GM23338 (cell line): ENCODE data around the gene SLC9A9.

Experiments used
- EZH2 ChIP-seq: fragments of 200-600 bp; sonication (generic); IDR thresholded peaks from one replicate; pipeline ENCODE4 v1.8.0; 2017; ENCODE audit warnings: antibody characterized with exemption, mild to moderate bottlenecking, low read depth; ENCODE audit not compliant: unreplicated experiment
- EZH2phosphoT487 ChIP-seq: fragments of 200-600 bp; sonication (generic); IDR thresholded peaks from one replicate; pipeline ENCODE4 v1.8.1; 2018; ENCODE audit warnings: antibody characterized with exemption; ENCODE audit not compliant: unreplicated experiment
- POLR2AphosphoS5 ChIP-seq: IDR thresholded peaks from 2 replicates; pipeline ENCODE4 v1.6.1; 2016; ENCODE audit warnings: antibody characterized with exemption, low read depth
- STAT1 ChIP-seq: IDR thresholded peaks from one replicate; pipeline ENCODE4 v1.6.1; 2016; ENCODE audit warnings: antibody characterized with exemption; ENCODE audit not compliant: unreplicated experiment
- ZNF114 ChIP-seq: fragments of 250-450 bp; sonication (Bioruptor Pico); IDR thresholded peaks from 2 replicates; pipeline ENCODE4 v1.5.0; 2020; ENCODE audit warnings: mild to moderate bottlenecking, moderate library complexity
- TF ChIP-seq, protein P1 (sequence below), 2 experiments: fragments of 200-600 bp in 1 of 2; sonication (generic) in 1 of 2; conservative IDR thresholded peaks; 2 replicates each; pipeline versions ENCODE4 v1.5.1 to v1.6.1; 2016 to 2017; ENCODE audit warnings: antibody characterized with exemption in 2 of 2, low read depth in 2 of 2, mild to moderate bottlenecking in 2 of 2, moderate library complexity in 1 of 2
- TF ChIP-seq, protein P2 (sequence below): IDR thresholded peaks from one replicate; pipeline ENCODE4 v1.6.1; 2018; ENCODE audit warnings: antibody characterized with exemption; ENCODE audit not compliant: unreplicated experiment

DNA sequence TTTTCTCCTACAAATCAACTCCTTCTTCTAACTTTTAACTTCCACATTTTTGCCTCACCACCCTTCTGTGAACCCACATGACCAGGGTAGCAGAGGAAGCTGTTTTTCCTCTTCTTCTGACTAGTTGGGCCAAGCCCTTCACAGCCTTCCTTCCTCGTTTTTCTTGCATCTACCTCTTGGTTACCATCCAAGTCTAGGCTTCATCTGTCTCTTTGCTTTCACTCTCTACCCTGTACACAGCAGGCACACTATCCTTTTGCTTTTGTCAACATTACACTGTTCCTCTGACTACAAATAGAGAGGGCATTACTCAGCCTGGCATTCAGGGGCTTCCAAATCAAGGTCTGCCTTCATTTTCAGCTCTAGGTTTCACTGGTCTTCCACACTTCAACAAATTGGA, 22.0 kb downstream of the SLC9A9 start:
- TF ChIP-seq, protein P1, sequence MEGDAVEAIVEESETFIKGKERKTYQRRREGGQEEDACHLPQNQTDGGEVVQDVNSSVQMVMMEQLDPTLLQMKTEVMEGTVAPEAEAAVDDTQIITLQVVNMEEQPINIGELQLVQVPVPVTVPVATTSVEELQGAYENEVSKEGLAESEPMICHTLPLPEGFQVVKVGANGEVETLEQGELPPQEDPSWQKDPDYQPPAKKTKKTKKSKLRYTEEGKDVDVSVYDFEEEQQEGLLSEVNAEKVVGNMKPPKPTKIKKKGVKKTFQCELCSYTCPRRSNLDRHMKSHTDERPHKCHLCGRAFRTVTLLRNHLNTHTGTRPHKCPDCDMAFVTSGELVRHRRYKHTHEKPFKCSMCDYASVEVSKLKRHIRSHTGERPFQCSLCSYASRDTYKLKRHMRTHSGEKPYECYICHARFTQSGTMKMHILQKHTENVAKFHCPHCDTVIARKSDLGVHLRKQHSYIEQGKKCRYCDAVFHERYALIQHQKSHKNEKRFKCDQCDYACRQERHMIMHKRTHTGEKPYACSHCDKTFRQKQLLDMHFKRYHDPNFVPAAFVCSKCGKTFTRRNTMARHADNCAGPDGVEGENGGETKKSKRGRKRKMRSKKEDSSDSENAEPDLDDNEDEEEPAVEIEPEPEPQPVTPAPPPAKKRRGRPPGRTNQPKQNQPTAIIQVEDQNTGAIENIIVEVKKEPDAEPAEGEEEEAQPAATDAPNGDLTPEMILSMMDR (conservative IDR thresholded peaks at IDR 0.05; ENCODE audit: low read depth in 2 of 2) = no peak
- TF ChIP-seq ZNF114 (CRISPR knock-in tag) = no peak
- TF ChIP-seq EZH2 = no peak
- TF ChIP-seq, protein P2, sequence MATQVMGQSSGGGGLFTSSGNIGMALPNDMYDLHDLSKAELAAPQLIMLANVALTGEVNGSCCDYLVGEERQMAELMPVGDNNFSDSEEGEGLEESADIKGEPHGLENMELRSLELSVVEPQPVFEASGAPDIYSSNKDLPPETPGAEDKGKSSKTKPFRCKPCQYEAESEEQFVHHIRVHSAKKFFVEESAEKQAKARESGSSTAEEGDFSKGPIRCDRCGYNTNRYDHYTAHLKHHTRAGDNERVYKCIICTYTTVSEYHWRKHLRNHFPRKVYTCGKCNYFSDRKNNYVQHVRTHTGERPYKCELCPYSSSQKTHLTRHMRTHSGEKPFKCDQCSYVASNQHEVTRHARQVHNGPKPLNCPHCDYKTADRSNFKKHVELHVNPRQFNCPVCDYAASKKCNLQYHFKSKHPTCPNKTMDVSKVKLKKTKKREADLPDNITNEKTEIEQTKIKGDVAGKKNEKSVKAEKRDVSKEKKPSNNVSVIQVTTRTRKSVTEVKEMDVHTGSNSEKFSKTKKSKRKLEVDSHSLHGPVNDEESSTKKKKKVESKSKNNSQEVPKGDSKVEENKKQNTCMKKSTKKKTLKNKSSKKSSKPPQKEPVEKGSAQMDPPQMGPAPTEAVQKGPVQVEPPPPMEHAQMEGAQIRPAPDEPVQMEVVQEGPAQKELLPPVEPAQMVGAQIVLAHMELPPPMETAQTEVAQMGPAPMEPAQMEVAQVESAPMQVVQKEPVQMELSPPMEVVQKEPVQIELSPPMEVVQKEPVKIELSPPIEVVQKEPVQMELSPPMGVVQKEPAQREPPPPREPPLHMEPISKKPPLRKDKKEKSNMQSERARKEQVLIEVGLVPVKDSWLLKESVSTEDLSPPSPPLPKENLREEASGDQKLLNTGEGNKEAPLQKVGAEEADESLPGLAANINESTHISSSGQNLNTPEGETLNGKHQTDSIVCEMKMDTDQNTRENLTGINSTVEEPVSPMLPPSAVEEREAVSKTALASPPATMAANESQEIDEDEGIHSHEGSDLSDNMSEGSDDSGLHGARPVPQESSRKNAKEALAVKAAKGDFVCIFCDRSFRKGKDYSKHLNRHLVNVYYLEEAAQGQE = no peak
- TF ChIP-seq EZH2phosphoT487 = no peak
- no peak for TF ChIP-seq STAT1
- TF ChIP-seq POLR2AphosphoS5 = no peak
